GM13976 (cell line): ENCODE results near the gene ANKRD63.
A peak's percentile ranks its signal among the peaks of the same experiment; 100 is the strongest.

Experiments
- DNase-seq: peaks from one replicate; pipeline ENCODE4 v3.0.0; 2012; ENCODE audit warnings: low spot score
- in situ Hi-C: fragments of 300-500 bp; cut with MboI; formaldehyde crosslinking; loops from one replicate; pipeline ENCODE4 v1.12.0; 2022; ENCODE audit warnings: low sequenced_read_pairs, mixed read lengths, inconsistent platforms; ENCODE audit not compliant: unreplicated experiment
- TF ChIP-seq, protein P1 (sequence below): IDR thresholded peaks from 2 replicates; pipeline ENCODE4 v1.5.1; 2012; ENCODE audit warnings: borderline replicate concordance, mild to moderate bottlenecking; ENCODE audit not compliant: insufficient read depth; ENCODE audit errors: extremely low read depth, missing control alignments, control extremely low read depth

Gene ANKRD63

DNA sequence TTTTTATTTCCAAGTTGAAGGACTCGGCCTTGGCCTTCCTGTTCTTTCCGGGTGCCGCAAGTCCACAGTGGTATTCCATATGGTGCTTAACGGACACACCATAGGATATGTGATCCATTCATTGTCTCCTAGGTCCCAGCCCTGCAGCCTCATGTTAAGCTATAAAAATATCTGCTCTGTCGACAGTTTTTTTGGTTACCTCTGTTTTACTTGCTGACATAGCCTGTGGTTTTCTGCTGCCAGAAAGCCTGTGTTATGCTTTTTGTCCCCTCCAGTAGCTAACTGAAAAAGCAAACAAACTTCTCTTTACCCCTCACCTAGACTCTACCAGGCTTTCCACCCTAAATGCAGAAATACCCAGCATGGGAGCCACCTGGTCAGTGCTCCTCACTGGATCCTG lies 45.9 kb upstream of the ANKRD63 start:
- TF ChIP-seq, protein P1, sequence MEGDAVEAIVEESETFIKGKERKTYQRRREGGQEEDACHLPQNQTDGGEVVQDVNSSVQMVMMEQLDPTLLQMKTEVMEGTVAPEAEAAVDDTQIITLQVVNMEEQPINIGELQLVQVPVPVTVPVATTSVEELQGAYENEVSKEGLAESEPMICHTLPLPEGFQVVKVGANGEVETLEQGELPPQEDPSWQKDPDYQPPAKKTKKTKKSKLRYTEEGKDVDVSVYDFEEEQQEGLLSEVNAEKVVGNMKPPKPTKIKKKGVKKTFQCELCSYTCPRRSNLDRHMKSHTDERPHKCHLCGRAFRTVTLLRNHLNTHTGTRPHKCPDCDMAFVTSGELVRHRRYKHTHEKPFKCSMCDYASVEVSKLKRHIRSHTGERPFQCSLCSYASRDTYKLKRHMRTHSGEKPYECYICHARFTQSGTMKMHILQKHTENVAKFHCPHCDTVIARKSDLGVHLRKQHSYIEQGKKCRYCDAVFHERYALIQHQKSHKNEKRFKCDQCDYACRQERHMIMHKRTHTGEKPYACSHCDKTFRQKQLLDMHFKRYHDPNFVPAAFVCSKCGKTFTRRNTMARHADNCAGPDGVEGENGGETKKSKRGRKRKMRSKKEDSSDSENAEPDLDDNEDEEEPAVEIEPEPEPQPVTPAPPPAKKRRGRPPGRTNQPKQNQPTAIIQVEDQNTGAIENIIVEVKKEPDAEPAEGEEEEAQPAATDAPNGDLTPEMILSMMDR: no peak
- in situ Hi-C loops: no loop called here
- no peak for DNase-seq

DNA sequence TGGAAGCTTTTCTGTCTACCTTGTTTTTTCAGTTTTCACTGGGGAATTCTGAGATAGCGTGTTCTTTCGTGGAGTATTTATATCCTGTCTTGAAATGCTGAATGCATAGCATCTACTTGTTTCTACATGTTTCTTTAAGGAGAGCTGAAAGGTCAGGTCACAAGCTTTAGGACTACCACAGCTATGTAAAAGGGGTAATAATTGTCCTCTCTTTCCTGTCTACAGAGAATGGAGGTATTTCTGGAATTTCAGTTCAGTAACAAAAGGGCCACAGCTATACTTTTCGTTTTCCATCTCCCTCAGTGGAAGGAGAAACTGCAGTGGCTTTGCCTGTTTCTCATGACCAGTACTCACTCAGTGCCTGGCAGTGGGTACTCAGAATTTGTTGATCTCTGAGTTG lies 45.3 kb upstream of the ANKRD63 start:
- in situ Hi-C loops: no loop called here
- DNase-seq: no peak
- TF ChIP-seq, protein P1: no peak

DNA sequence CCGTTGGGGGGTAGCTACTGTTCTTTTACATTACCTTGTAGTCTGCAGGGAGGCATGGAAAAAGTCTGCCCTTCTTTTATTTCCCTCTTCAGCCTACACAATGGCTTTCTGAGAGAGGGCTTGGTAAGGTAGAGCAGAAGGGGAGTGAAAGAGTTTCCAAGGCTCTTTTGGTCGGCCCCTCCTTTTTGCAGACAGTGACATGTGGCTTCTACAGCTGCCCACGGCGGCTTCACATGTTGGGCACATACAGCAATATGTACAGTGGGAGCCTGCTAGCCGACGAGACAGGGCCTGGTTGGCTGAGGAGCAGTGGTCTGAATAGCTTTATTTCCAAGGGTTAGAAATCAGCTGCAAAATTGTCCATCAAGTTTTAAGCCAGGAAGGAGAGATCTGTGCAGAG lies 44.6 kb upstream of the ANKRD63 start:
- TF ChIP-seq, protein P1: no peak
- in situ Hi-C loops: no loop called here
- no peak for DNase-seq

DNA sequence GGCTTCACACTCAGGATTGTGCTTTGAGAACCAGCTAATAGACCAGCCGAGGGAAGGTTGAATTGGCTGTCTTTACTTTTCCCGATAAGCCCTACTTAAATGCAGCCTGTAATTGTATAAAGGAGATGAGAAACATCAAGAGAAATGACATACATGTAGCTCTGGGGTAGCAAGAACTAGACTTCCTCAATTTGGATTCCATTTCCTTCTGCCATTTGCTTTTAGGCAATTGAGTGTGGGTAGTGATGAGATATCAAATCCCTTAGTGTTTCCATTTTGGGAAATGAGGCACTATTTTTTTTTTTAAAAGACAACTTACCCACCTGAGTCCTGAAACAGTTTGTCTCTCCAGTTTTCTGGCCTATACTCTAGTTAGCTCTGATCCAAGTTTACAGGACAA lies 42.8 kb upstream of the ANKRD63 start:
- in situ Hi-C loops: no loop called here
- TF ChIP-seq, protein P1: no peak
- DNase-seq: no peak

DNA sequence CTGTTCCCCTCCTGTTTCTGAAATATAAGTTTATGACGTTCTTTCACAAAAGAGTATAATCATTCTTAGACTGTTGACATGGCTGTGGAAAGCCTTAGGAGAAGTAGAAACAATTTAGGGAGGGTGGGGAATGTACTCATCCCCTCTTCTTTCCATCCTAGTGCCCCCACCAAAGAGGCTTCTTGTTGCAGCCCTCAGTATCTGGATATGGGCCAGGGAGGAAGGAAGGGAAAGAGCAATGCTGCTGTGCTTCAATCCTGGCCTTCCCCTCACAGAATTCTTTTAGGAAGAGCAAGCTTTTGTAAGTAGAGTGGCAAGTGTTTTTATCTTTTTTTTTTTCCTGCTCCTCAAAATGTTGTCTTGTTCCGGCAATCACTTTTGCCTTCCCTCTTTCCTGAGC lies 42.3 kb upstream of the ANKRD63 start:
- in situ Hi-C loops: no loop called here
- DNase-seq: no peak
- TF ChIP-seq, protein P1: no peak

DNA sequence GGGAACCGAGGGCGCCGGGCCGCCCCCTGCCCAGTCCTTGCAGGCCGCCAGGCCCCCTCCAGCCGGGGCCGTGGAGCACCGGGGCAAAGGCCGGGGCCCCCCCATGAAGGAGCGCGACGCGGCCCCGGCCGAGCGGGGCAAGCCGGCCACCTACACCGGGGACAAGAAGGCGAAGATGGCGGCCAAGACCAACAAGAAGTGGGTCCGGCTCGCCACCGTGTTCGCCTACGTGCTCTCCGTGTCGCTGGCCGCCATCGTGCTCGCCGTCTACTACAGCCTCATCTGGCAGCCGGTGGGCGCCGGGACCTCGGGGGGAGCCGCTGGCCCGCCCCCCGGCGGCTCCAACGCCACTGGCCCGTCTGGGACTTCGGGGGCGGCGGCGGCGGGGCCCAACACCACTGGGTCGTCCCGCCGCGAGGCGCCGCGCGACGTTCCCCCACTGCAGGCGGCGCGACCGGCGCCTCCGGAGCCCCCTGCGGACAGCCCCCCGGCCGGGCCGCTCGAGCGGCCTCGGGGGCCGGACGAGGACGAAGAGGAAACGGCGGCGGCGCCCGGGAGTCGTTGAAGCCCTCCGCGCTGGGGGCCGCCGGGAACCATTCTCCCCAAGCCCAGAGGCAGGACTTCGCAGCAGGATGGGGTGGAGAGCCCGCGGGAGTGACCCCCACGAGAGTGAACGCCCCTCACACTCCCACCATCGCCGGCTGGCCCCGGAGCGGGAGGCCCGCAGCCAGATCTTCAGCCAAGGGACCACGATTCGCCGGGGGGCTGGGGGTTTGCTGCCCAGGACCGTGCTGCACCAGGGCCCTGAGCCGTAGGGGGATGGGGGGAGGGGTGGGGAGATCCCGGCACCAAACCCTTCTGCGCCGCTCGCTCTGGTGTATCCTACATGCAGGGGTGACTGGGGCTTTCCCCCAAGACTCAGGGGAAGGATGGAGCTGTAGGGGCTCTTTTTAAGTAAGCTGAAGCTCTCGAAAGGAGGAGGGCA lies 41.4 kb upstream of the ANKRD63 start:
- peak; percentile 59 for DNase-seq
- in situ Hi-C loops: no loop called here
- TF ChIP-seq, protein P1: no peak
